ENCODE results near the gene NNMT. TPM values are rescaled to one million over a fixed set of nuclear protein-coding genes. Genes with fewer than 3 reads are reported as not detected.

NNMT gene
- total RNA-seq, 1 donor from 2014 or later = 394 TPM

DNA sequence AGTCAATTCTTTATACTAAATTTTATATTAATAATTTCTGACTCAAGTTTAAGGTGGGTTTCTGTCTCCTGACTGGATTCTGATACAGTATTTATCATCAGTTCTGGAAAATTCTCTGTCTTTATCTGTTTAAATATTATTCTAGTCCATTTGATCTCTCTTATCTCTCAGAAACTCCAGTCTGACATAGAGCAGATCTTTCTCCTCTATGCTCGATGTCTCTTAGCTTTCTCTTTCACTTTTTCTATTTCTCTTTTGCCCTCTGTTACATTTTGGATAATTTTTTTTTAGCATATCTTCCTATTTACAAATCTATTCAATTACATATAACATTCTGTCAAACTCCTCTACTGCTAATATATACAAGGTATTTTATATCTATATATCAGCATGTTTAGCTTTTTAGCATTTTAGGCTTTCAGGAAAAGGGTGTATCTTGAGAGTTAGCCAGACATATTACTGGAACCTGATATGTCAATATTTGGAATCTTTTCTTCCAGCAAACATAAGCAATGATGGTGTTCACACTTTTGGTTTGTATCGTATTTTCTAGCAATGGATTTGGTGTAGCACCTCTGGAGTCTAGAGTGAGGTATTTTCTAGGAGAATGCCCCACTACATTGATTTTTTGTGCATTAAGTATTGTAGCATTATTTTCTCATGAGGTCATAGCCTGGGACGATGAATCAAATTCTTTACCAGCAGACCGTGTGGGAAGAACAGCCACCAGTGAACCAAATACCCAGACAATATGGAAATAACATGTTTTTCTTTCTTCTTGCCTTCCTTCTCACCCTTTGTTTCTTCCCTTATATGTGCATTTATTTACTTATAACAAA lies 4.1 kb upstream of the NNMT start:
- peak overlapping the region; percentile 67 for H3K4me3 Mint-ChIP-seq (ENCODE audit: unreplicated experiment)
- Histone ChIP-seq H3K27me3 (ENCODE audit: insufficient read depth, low read length) (no peaks in the 10 kb centered on the region), H4K20me1 (ENCODE audit: insufficient read depth, low read length) (no peaks in the 10 kb centered on the region), H3K4me3 (ENCODE audit: insufficient read depth, low read depth, low read length) (no peak overlapping the region), H3K27ac (ENCODE audit: low read depth, low read length) (peak overlapping the region; percentile 99), H3K9ac (ENCODE audit: low read length) (peak overlapping the region; percentile 77), H3K79me2 (ENCODE audit: insufficient read depth, low read length) (peaks cover 6% of the 10 kb centered on the region), H3K36me3 (ENCODE audit: insufficient read depth, low read length) (no peaks in the 10 kb centered on the region), H2AFZ (ENCODE audit: low read depth, low read length) (no peak overlapping the region), H3K4me1 (ENCODE audit: insufficient read depth, low read length) (peaks cover 51% of the 10 kb centered on the region), H3K4me2 (ENCODE audit: low read length) (peak overlapping the region; percentile 72), H3K9me3 (ENCODE audit: insufficient read depth, low read depth, low read length) (no peaks in the 10 kb centered on the region)
- DNase-seq (ENCODE audit: low read depth) (peak; percentile 93), FAIRE-seq (peak; percentile 94)
- H3K9me3 Mint-ChIP-seq (ENCODE audit: unreplicated experiment) = no peaks in the 10 kb centered on the region
- H3K27me3 Mint-ChIP-seq (ENCODE audit: low read depth, unreplicated experiment) = no peaks in the 10 kb centered on the region
- TF ChIP-seq EZH2 (IDR thresholded peaks at IDR 0.05; ENCODE audit: insufficient read depth, low read length) (no peak), CTCF (IDR thresholded peaks at IDR 0.05; ENCODE audit: insufficient read depth, low read depth, low read length) (no peak)
- H3K27ac Mint-ChIP-seq (ENCODE audit: unreplicated experiment) = peak overlapping the region; percentile 100
- no peaks in the 10 kb centered on the region for H3K36me3 Mint-ChIP-seq (ENCODE audit: low read depth, unreplicated experiment)
- H3K4me1 Mint-ChIP-seq (ENCODE audit: low read depth, unreplicated experiment) = peaks cover 72% of the 10 kb centered on the region

DNA sequence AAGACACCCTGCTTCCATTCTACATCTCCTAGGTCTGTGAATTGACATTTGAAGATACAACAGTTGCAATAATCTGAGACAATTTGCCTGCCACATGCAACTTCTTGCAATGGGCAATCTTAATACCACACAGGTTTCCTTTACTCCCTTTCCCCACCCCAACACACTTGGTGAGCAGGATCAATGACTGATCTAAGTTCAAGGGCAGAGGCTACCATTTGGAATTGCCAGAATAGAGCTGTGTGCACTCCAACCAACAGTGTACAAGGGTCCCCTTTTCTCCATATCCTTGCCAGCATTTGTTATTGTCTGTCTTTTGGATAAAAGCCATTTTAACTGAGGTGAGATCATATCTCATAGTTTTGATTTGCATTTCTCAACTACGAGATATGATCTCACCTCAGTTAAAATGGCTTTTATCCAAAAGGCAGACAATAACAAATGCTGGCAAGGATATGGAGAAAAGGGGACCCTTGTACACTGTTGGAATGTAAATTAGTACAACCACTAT lies 2.9 kb upstream of the NNMT start:
- H4K20me1 ChIP-seq (ENCODE audit: insufficient read depth, low read length) = no peaks in the 10 kb centered on the region
- H3K4me1 Mint-ChIP-seq (ENCODE audit: low read depth, unreplicated experiment) = peaks cover 70% of the 10 kb centered on the region
- no peak overlapping the region for H3K4me3 ChIP-seq (ENCODE audit: insufficient read depth, low read depth, low read length)
- peaks cover 18% of the 10 kb centered on the region for H3K79me2 ChIP-seq (ENCODE audit: insufficient read depth, low read length)
- H3K27me3 Mint-ChIP-seq (ENCODE audit: low read depth, unreplicated experiment) = no peaks in the 10 kb centered on the region
- H3K27ac ChIP-seq (ENCODE audit: low read depth, low read length) = peak overlapping the region; percentile 99
- peak overlapping the region; percentile 24 for H3K4me3 Mint-ChIP-seq (ENCODE audit: unreplicated experiment)
- no peak overlapping the region for H2AFZ ChIP-seq (ENCODE audit: low read depth, low read length)
- H3K9me3 ChIP-seq (ENCODE audit: insufficient read depth, low read depth, low read length) = no peaks in the 10 kb centered on the region
- DNase-seq (ENCODE audit: low read depth) (no peak), FAIRE-seq (peak; percentile 87)
- H3K9me3 Mint-ChIP-seq (ENCODE audit: unreplicated experiment) = no peaks in the 10 kb centered on the region
- H3K36me3 ChIP-seq (ENCODE audit: insufficient read depth, low read length) = peaks cover 5% of the 10 kb centered on the region
- no peaks in the 10 kb centered on the region for H3K27me3 ChIP-seq (ENCODE audit: insufficient read depth, low read length)
- H3K36me3 Mint-ChIP-seq (ENCODE audit: low read depth, unreplicated experiment) = peaks cover 8% of the 10 kb centered on the region
- H3K27ac Mint-ChIP-seq (ENCODE audit: unreplicated experiment) = peak overlapping the region; percentile 100
- H3K4me2 ChIP-seq (ENCODE audit: low read length) = peak overlapping the region; percentile 72
- no peak for TF ChIP-seq EZH2 (IDR thresholded peaks at IDR 0.05; ENCODE audit: insufficient read depth, low read length)
- TF ChIP-seq CTCF (IDR thresholded peaks at IDR 0.05; ENCODE audit: insufficient read depth, low read depth, low read length) = no peak
- H3K4me1 ChIP-seq (ENCODE audit: insufficient read depth, low read length) = peaks cover 55% of the 10 kb centered on the region
- peak overlapping the region; percentile 77 for H3K9ac ChIP-seq (ENCODE audit: low read length)
